Cardiac muscle cell (in vitro differentiated cells and primary cell): Measurements from ENCODE around the gene ZNF609. TPM values are rescaled to one million over a fixed set of nuclear protein-coding genes. Genes with fewer than 3 reads are reported as not detected.
"Not testable (repeated sequence)": the region's sequence is repeated elsewhere in the genome, so short reads cannot be mapped to it uniquely, and the experiment has no call there.

Experiments used
- DNase-seq, 2 donors: peaks; one replicate each; pipeline versions ENCODE4 v3.0.0 to v3.0.0-alpha.2; 2010 to 2017; ENCODE audit warnings: low read depth in 1 of 2, low spot score in 1 of 2
- H3K27ac ChIP-seq: fragments of 200-600 bp; sonication (generic); 2 replicates; pipeline ENCODE4 v1.5.1; 2016
- H3K27me3 ChIP-seq: fragments of 200-600 bp; sonication (generic); 2 replicates; pipeline ENCODE4 v1.6.0; 2016; ENCODE audit warnings: control low read depth
- H3K36me3 ChIP-seq: fragments of 200-600 bp; sonication (generic); 2 replicates; pipeline ENCODE4 v1.5.1; 2016; ENCODE audit warnings: control low read depth
- H3K4me1 ChIP-seq: fragments of 200-600 bp; sonication (generic); 2 replicates; pipeline ENCODE4 v1.8.1; 2017; ENCODE audit warnings: low read depth, mild to moderate bottlenecking, mixed run types
- H3K4me3 ChIP-seq: fragments of 200-600 bp; sonication (generic); 2 replicates; pipeline ENCODE4 v1.5.1; 2016; ENCODE audit warnings: mild to moderate bottlenecking
- H3K9me3 ChIP-seq: fragments of 200-600 bp; sonication (generic); 2 replicates; pipeline ENCODE4 v1.5.1; 2017; ENCODE audit warnings: low read depth, mild to moderate bottlenecking, control low read depth
- polyA plus RNA-seq: library from polyadenylated mRNA; unstranded; fragments of >200 nt; fragmentation: Nextera tagmentation; extraction: Ambion mirVana; gene quantifications from 2 replicates; pipeline ENCODE4 v1.2.1, GENCODE V29; 2016
- total RNA-seq: library from RNA; depleted of rRNA; stranded (reverse); fragments of >200 nt; gene quantifications from 2 replicates; pipeline ENCODE4 v1.2.3, GENCODE V29; 2016
- TF ChIP-seq, protein P1 (sequence below): IDR thresholded peaks from 2 replicates; pipeline ENCODE4 v1.5.1; 2012; ENCODE audit warnings: low read depth, mild to moderate bottlenecking, low read length

The ZNF609 gene
- total and polyA plus RNA-seq, 2 experiments from 2014 or later: 25.6 to 41.4 TPM

DNA sequence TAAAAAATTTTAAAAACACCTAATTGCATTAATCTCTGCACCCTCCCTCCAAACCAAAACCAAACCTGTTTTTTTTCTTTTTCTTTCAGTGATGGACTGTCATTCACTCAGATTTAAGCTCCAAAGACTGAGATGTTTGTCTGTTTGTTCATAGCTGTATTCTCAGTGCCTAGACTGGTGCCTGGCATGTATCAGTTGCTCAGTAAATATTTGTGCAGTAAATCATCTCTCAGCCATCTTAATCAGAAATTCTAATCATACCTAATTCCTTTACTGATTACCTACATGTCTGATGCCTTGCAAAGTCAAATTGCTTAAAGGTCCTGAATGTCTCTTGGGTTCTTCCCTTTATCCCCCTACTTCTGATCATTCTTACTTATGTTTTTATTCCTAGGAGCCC, 138.8 kb downstream of the ZNF609 start:
- H3K27ac ChIP-seq: no peak overlapping the region
- no peaks in the 10 kb centered on the region for H3K36me3 ChIP-seq
- H3K27me3 ChIP-seq: no peaks in the 10 kb centered on the region
- TF ChIP-seq, protein P1, sequence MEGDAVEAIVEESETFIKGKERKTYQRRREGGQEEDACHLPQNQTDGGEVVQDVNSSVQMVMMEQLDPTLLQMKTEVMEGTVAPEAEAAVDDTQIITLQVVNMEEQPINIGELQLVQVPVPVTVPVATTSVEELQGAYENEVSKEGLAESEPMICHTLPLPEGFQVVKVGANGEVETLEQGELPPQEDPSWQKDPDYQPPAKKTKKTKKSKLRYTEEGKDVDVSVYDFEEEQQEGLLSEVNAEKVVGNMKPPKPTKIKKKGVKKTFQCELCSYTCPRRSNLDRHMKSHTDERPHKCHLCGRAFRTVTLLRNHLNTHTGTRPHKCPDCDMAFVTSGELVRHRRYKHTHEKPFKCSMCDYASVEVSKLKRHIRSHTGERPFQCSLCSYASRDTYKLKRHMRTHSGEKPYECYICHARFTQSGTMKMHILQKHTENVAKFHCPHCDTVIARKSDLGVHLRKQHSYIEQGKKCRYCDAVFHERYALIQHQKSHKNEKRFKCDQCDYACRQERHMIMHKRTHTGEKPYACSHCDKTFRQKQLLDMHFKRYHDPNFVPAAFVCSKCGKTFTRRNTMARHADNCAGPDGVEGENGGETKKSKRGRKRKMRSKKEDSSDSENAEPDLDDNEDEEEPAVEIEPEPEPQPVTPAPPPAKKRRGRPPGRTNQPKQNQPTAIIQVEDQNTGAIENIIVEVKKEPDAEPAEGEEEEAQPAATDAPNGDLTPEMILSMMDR: no peak
- no peak for DNase-seq
- H3K9me3 ChIP-seq: no peaks in the 10 kb centered on the region
- H3K4me1 ChIP-seq: peaks cover 24% of the 10 kb centered on the region
- H3K4me3 ChIP-seq: no peak overlapping the region

DNA sequence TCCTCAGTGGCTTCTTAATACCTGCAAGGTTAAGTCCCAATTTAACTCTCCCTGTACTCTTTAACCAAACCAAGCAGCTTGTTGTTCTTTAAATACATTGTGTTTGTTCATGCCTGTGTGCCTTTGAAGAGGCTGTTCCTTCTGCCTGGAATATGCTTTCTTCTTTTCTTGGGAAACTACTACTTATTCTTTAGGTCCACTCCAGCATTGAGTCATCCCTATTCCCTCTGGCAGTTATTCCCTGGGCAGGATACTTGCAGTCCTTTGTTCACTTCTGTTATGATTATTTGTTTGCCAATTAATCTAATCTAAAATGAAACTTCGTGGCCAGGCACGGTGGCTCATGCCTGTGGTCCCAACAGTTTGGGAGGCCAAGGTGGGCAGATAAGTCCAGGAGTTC, 139.3 kb downstream of the ZNF609 start:
- Histone ChIP-seq H3K4me3 (no peak overlapping the region), H3K27ac (no peak overlapping the region), H3K9me3 (no peaks in the 10 kb centered on the region), H3K4me1 (peaks cover 24% of the 10 kb centered on the region), H3K27me3 (no peaks in the 10 kb centered on the region), H3K36me3 (no peaks in the 10 kb centered on the region)
- TF ChIP-seq, protein P1: no peak
- DNase-seq: peak in 1 of 2 donors; percentile 47

DNA sequence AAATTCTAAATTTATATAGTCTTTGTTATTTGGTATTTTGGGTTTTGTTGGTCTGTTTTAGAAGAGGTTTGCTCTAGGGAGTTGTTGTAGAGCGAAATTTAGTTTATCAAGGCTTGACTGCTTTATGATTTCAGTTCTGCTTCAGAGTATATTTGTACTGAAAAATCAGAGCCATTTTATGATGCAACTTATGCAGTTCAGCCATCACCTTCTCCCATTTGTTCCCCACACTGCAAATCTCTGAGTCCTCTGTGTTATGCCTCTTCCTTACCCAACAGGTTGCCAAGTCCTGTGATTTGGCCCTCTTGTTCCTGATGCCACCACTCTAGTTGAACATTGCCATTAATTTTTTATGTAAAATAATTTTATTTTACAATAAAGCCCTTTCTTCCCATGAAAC, 140.4 kb downstream of the ZNF609 start:
- TF ChIP-seq, protein P1: no peak

DNA sequence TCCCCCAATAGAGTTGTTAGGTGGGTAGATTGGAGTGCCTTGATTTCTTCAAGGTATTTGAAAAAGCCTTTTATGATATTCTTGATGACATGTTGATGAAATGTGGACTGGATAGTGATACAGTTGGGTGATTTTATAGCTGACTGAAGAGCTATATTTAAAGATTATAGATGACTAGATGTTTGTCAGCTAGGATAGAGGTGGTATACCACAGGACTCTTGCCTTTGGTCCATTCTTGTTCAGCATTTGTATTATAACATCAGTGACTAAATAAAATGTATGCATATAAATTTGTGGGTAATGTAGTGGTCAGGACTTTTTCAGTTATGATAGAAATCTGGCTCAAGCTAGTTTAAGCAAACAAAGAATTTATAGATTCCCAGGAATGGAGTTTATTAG, 143.9 kb downstream of the ZNF609 start:
- no peaks in the 10 kb centered on the region for H3K9me3 ChIP-seq
- no peak overlapping the region for H3K4me3 ChIP-seq
- no peak overlapping the region for H3K27ac ChIP-seq
- DNase-seq: no peak
- H3K36me3 ChIP-seq: no peaks in the 10 kb centered on the region
- H3K4me1 ChIP-seq: peaks cover 4% of the 10 kb centered on the region
- no peaks in the 10 kb centered on the region for H3K27me3 ChIP-seq
- TF ChIP-seq, protein P1: no peak

More for the DNA sequence above, 140.4 kb downstream of the ZNF609 start:
- Histone ChIP-seq H3K4me3 (no peak overlapping the region), H3K4me1 (peaks cover 24% of the 10 kb centered on the region), H3K9me3 (no peaks in the 10 kb centered on the region), H3K27ac (no peak overlapping the region), H3K36me3 (no peaks in the 10 kb centered on the region), H3K27me3 (no peaks in the 10 kb centered on the region)
- no peak for DNase-seq

DNA sequence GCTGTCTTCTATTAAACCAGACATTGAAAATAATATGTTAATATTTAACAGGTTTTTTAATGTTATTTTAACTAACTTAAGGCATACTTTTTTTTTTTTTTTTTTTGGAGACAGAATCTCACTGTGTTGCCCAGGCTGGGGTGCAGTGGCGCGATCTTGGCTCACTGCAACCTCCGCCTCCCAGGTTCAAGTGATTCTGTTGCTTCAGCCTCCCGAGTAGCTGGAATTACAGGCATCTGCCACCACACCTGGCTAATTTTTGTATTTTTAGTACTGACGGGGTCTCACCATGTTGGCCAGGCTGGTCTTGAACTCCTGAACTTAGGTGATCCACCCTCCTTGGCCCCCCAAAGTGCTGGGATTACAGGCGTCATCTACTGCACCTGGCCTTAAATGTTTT, 147.0 kb downstream of the ZNF609 start:
- H3K4me1 ChIP-seq, H3K4me3 ChIP-seq, H3K27me3 ChIP-seq, H3K36me3 ChIP-seq, H3K27ac ChIP-seq, DNase-seq, H3K9me3 ChIP-seq: not testable (repeated sequence)

DNA sequence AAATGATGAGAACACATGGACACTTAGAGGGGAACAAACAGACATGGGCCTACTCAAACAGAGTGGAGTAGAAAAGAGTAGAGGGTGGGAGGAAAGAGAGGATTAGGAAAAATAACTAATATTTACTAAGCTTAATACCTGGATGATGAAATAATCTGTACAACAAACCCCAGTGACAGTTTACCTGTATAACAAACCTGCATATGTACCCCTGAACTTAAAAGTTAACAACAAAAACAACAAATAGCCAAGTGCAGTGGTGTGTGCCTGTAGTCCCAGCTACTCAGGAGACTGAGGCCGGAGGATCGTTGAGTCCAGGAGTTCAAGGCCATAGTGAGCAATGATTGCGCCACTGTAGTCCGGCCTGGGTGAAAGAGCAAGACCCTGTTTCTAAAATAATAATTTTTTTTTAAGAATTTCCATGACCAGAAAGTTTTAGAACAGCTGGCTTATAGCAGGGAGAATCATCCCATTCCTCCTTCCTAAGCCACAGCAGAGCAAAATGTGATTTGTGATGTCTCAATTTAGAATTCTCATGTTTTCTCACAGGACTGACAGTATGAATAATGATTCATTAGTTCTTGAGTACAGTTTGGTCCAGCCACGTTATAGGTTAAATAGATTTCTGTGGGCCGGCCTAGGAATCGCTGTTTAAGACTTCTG, 150.0 kb downstream of the ZNF609 start:
- DNase-seq: no peak
- Histone ChIP-seq H3K4me3 (no peak overlapping the region), H3K9me3 (no peaks in the 10 kb centered on the region), H3K4me1 (peaks cover 7% of the 10 kb centered on the region), H3K27me3 (no peaks in the 10 kb centered on the region), H3K27ac (no peak overlapping the region), H3K36me3 (no peaks in the 10 kb centered on the region)
- TF ChIP-seq, protein P1: no peak
